ENCODE data around the gene LILRA5.

GRCh38 chr19:54299515-54299914, 13.5 kb downstream of the LILRA5 start:
- no peak for TF ChIP-seq CTCF (conservative IDR thresholded peaks at IDR 0.05)
- TF ChIP-seq EZH2 (IDR thresholded peaks at IDR 0.05; ENCODE audit: low read depth): no peak

All from PC-9 (cell line).